Measurements from ENCODE around the gene ADGRG2.

DNA sequence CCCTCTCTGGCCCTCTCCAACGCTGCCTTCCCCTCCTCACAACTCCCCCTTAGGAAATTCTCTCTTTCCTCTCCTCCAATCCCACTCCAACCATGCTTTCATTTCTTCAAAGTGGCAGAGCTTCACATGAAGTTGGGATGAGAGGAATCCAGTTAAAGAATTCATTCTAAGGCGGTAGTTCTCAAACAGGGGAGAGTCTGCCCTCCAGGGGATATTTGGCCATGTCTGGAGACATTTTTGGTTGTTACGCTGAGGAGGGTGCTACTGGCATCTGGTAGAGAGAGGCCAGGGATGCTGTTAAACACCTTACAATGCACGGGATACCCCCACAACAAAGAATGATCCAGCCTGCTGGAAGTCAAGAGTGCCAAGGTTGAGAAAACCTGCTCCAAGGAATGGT lies 97.9 kb downstream of the ADGRG2 start:
- TF ChIP-seq, protein P1, sequence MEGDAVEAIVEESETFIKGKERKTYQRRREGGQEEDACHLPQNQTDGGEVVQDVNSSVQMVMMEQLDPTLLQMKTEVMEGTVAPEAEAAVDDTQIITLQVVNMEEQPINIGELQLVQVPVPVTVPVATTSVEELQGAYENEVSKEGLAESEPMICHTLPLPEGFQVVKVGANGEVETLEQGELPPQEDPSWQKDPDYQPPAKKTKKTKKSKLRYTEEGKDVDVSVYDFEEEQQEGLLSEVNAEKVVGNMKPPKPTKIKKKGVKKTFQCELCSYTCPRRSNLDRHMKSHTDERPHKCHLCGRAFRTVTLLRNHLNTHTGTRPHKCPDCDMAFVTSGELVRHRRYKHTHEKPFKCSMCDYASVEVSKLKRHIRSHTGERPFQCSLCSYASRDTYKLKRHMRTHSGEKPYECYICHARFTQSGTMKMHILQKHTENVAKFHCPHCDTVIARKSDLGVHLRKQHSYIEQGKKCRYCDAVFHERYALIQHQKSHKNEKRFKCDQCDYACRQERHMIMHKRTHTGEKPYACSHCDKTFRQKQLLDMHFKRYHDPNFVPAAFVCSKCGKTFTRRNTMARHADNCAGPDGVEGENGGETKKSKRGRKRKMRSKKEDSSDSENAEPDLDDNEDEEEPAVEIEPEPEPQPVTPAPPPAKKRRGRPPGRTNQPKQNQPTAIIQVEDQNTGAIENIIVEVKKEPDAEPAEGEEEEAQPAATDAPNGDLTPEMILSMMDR (conservative IDR thresholded peaks at IDR 0.05; ENCODE audit: low read length), result no peak
- TF ChIP-seq EZH2phosphoT487 (IDR thresholded peaks at IDR 0.05; ENCODE audit: borderline replicate concordance, low read depth, low read length), result no peak

Data from OCI-LY7 (cell line).